HG02571 (cell line): Measurements from ENCODE around the gene PARD3B.

Source experiments
- ATAC-seq: cut with Tn5 transposase; IDR thresholded peaks from one replicate; pipeline ENCODE4 v1.9.1; 2021; ENCODE audit warnings: mild to moderate bottlenecking, moderate library complexity; ENCODE audit not compliant: unreplicated experiment

Gene PARD3B

DNA sequence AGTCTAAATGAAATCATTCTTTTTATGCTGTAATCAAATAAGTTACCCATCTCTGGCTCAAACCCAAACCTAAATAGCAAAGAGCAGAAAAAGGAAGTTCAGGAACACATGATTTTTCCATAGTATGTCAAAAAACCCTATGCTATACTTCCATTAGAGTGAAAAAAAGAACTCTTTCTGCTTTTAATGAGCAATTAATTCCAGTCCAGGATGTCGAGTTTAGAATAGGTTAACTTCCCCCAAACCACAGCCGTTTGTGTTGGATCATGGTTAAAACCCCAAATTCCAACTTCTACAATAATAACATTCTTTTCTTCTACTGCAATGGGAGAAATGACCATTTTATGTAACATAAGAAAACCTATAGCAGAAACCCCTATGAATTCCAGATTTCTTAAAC, 965.9 kb downstream of the PARD3B start:
- no peak for ATAC-seq

DNA sequence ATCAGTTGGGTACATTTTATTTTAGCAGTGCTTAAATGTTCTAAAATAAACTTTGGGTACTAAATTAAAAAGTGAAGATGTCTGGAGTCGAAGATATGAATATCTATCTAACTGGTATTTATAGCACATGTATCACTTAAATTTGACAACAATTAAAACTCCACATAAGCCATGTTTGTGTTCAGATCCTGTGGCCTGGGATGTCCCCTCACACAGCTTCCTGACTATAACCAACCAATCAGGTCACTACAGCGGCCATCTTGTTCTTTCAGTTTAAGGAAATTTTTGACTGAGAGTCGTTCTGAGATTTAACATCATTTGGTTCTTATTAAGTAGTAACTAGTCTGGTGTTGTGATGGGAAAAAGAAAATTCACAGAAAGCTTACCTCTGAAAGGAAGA, 966.4 kb downstream of the PARD3B start:
- ATAC-seq, result no peak

DNA sequence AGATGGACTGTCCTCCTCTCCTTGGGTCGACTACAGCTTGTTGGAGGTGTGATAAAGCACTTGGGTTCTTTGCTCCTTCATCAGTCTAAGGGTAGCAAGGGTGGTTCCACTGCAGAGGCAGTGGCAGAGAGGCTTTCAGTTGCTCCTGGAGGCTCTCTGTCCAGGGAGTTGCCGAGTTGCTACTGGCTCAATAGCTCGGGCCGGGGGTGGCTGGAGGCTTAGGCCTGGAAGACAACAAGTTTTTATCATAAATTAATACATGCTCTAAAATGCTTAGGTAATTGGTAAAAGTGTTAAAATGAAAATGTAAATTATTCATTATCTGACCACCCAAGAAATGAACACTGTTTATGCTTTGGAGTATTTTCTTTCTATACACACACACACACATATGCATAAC, 975.0 kb downstream of the PARD3B start:
- ATAC-seq, result no peak

DNA sequence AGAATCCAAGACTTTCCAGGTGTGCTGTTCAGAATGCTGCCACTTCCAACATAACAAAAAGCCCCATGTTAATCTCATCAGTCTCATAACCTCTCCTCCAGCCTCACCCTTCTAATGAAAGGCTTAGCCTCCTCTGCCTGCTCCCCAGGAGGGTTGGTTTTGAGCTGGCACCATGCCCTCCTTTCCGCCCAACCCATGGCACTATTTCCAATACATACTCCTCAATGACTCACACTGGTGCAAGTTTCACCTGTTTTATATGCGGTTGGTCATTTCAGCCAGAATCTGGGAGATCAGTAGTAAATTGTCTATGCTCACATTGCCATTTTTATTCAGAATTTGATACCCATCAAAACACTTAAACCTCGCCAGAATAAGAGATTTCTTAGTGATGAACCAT, 979.4 kb downstream of the PARD3B start:
- no peak for ATAC-seq

DNA sequence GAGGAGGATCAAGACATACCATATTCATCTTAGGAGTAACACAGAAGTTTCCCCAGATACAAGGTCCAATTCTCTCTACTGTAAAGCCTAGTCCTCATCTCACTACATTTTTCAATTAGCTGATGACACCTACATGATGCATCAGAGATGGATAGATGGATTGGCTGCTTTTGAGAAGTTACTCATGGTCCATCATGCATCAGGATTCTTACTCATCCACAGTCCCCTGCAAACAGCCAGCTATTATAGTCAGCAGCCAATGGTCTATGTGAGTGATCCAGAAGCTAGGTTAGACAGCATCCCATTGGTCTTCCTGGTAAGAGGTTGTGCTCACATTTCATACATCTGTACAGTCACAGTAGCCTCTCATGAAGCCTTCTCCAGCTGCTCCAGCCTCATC, 982.5 kb downstream of the PARD3B start:
- no peak for ATAC-seq

DNA sequence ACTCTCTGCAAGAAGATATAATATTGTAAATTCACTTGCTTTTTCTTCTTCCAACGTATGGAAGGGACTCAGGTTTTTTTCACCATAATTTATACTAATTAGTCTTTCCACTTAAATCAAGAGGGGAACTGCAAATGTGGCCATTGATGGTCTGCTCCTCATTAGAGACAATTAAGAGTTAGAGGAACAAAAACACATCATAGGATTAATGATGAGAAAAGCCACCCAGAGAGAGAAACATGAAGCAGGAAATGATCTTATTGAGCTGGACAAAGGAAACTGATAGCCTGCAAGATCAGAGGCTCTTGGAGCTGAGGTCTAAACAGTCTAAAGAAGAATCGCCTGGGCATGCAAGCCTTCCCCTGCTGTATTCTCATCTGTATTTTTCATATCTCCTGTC, 985.8 kb downstream of the PARD3B start:
- no peak for ATAC-seq

DNA sequence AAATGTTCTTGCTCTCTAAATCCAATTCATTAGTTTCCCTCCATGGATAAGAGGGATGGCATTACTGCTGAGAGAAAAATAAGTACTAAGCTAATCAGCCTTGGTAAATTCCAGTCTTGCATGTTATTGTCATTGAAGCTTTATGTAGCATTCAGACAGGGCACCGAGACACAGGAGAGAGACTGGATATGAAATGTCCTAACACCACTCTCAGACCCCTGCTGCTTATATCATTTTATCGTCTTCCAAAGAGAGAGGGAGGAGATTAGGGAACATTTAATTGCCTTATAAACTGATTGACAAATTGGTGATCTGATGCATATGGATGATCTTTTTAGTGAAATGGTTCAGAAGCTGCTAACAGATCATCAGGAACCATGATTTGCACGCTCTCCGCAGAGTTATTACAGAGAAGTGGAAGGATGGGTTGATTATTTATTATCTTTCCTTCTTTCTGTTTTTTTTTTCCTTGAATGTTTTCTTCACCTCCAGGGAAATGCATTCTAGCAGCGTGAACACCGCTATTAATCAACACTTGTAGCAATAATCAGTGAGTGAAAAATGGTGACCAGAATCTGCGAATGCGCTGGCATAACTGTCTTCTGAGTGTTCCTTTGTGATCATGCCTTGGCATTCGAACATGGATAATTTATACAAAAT, 986.3 kb downstream of the PARD3B start:
- ATAC-seq, result no peak

DNA sequence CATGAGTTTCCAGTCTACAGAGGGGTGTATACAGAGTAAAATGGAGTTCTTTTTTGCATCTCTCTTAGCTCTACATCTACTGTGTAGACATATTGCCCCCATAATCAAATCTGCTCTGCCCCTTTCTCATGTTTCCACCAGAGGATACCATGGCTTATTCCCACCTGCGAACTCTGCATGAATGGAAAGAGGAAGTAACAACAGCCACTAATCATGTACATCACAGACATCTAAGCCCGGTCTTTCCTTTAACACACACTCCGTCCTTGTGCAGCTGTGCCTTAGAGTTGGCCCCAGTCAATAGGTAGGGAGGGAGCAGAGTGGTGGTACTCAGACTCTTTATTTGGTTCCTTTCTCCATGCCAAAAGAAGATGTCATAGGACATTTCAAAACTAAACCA, 989.7 kb downstream of the PARD3B start:
- ATAC-seq, result no peak

DNA sequence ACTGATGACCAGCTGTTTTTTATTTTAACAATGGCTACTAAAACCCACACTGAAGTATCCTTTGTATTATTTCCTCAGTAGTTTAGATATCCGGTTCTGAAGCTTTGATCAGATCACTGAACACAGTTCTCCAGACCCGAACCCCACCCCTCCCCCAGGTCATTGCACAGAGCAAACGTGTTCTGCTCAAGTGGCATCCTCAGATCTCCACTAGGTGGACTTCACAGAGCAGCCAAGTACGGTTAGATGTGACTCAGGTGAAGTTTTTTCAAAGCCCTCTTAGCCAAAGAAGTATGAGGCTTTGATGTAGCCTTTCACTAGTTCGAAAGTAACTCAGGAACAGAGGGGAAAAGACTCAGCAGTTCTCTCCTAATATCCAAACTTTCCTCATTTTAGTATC, 994.3 kb downstream of the PARD3B start:
- ATAC-seq, result no peak

DNA sequence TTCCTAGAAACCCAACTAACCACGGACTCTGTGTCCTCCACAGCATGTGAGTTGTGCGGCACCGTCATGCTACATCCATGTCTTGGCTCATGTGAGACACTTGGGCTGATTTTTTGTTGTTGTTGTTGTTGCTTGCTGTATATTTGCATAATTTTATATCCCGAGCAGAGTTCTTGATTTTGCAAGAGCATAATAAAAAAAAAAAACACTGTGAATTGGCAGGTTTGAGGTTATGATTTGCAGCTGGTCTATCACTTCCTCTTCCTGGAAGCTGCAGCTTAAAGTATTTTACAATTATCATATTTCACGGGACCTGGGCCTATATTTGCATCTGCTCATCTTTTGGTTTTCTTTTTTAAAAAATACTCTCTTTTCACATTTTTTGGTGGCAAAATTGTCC, 994.8 kb downstream of the PARD3B start:
- no peak for ATAC-seq

DNA sequence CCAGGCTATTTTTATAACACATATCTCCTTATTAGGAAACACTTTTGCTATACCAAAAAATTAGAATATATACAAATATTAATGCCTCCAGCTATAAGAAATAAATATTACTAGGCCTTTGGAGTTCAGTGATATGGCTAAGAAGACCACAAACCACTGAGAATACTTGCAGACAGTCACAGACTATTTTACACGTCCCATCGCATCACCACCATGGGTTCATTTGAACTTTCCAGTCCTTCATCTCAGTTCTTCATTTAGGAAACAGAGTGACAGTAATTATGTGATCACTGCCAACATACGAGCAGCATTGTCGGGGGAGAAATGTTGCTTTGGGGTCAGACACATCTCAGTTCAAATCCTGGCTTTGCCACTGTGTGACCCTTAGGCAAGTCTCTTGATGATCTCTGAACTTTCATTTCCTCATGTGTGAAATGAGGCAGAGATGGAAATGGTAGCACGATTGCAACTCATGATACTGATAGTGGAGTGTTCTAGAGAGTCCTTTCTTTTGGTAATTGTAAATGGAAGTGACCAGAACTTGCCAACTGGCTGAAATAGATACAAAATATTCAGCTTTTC, 998.1 kb downstream of the PARD3B start:
- no peak for ATAC-seq

DNA sequence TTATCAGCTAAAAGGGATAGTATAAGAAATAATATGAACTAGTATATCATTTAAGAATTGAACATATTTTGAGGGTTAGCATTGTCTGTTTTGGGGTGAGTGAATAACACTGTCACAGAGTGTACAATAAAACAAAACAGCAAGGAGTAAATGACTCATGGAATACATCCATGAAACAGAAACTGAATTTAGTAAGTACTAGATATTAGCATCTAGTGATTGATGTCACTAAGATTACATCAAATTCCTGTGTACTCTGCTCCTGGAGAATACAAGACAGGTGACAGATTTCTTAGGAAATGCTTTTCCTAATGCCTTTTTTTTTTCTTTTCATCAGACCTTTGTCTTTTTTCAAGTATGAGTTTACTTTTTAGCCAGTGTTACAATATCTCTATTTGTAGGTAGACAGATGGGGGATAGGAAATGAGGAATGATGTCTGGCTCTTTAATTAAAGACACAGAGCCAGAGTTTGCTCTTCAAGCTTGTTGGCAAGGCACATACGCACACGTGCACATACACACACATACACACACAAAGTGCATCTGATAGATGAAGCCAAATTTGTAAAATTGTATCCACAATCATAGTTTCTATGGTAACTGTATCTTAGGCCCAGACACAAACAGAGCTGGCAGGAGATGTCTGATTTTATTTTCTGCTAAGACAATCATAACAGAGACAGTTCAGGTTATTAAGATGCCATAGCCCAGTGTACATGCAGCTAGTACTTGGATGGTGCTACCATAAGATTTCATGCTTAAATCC, 998.8 kb downstream of the PARD3B start:
- no peak for ATAC-seq

DNA sequence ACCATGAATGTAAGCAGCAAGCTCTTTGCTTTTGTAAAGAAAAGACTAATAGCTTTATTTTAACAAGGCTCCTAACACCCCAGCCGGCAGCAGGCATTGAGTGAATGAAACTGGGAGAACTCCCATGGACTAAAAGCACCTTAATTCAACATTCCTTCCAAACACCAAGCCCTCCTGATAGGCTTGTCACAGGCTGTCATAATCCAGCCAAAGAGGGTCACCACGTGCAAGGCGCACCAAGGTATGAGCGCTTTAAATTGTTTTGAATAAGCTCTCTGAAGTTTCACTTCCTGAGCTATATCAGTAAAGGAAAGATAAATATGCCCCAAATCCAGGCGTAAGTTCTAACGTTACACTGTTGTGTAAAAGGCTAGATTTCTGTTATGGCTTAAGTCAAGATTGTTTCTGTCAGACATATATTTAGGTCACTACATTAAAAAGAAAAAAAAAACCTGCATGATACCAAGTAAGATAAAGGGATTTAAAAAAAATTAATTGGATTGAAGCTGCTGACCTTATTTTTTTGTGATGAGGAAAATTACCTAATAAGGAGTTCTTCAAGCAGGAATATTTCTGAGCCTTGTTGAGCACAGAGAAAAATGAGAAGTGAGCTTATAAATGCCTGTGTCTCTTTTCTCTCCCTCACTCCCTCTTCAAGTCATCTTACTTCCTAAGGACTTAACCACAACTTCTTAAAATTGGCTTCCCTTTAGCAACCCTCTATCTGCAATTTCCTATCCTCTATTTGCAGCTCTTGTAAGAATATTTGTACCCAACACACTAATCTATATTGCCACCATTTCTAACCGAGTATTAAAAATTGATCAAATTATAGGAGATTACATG, 1000.9 kb downstream of the PARD3B start:
- no peak for ATAC-seq

DNA sequence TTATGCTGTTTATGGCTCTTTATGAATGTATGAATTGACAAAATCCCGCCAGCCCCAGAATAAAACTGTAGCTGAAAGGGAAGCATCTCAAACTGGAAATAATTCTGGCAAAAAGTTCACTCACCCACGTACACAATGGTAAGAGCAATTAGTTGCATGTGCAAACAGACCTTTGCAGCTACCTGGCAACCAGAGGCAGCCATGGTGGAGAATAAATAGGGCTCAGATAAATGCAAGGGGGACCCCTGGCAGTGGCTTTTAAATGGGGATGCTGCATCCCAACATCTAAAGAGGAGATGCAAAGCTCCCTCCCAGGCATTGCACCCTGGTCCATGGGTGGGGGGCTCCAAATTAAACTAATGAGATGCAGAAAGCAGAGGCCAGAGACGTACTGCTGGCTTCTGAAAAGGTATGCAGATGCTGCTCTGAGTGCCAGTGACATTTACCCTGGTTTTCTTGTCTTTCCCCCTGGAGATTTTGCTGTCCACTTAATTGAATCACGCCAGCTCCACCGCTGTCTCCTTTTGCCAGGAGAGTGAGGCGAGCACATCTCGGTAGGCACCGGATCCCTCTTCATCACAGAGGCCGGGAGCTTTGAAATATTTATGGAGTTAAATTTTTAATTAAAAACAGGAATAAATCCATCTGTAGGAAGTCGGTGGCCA, 1010.4 kb downstream of the PARD3B start:
- no peak for ATAC-seq

DNA sequence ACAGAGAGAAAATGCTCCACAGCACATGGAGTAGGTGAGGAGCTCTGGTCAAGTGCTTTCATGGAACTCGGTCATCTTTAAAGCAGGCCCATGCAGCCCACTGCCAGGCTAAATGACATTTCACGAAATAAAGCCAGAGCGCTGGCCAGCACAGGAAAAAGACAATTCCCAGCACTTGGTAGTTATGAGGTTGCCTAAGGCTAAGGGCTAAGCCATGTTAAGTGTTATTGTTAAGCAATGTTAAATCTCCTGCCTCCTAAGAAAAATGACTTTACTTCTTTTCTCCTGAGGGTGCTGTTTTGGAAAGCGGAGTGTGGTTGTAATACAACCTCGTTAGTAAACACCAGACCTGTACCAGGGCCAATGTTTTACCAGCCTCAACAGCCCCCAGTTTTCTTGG, 1011.1 kb downstream of the PARD3B start:
- ATAC-seq, result no peak

DNA sequence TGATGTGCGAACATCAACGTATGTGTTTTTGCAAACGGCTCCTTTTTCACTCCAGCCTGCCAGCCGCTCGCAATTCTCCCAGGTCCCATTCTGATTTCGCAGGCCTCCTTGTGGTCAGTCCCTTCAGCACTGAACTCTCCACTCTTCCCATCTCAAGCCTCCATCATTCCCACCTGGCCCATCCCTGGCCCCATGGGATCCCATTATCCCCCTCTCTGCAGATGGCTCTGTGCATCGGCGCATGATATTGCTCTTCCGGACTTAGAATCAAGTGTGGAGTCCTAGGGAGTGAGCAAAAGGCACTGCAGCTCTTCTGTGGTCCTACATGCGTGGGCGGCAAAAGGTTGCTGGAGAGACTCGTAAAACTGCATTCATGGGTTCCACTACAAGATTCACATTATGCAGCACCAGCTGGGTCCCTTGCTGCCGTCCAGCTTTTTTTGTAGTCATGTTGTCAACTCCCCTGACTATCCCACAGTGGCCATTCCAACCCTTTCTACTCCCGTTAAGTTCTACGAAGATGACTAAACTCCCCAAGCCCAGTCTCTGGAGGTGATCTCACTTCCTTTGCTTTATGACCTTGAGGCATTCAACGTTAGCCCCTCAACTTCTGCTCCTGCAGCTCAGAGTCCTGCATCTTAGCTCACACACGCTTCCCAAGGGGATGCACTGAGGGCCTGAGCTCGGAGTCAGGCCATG, 1011.7 kb downstream of the PARD3B start:
- no peak for ATAC-seq

DNA sequence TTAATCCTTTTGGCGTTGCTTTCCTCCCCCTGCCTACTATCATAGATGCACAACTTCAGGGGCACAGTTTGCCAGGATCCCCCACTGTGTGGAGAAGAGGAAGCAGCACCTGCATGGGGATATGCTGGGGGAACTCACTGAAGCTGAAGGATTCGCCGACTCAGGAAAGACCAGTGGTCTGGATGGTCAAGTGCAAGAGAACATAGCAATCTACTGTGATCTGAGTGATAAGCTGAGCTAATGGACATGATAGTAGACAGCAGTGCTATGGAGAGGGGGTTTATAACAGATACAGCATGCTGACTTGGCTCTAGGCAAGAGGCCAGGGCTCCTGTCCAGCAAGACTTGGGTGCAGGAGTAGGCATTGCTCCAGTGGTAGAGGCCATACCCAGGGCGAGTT, 1012.6 kb downstream of the PARD3B start:
- no peak for ATAC-seq

DNA sequence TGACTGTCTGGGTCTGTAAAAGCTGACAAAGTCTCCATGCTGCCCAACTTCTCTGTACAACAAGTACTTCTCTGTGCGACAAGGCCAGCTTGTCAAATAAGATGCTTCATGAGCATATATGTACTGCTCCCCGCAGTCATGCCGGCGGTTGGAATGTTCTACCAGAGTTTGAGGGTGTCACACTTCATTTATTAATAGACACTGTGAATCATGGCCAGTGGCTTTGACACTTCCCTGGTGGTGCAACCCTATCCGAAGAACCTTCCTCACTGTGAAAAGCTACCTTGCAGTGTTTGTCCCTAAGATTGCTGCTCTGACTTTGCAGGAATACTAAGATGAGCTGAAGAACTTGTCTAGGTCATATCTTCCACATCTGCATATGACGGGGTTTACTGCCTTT, 1016.2 kb downstream of the PARD3B start:
- no peak for ATAC-seq

DNA sequence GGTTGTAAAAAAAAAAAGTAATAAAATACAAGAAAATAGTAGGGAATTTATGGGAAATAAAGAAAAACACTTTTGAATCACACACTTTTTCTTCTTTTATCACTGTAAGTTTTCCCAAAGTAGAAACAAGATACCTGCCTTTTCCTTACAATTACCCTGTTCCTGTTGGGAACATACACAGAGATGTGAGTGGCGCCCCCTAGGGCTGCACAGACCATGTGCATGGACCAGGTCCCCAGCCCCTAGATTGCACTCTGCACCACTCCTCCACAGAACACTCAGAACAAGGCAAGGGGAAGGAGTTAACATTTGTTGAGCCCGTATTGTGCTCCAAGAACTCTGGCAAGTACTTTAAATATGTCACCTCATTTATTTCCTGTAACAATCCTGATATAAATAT, 1018.4 kb downstream of the PARD3B start:
- no peak for ATAC-seq

DNA sequence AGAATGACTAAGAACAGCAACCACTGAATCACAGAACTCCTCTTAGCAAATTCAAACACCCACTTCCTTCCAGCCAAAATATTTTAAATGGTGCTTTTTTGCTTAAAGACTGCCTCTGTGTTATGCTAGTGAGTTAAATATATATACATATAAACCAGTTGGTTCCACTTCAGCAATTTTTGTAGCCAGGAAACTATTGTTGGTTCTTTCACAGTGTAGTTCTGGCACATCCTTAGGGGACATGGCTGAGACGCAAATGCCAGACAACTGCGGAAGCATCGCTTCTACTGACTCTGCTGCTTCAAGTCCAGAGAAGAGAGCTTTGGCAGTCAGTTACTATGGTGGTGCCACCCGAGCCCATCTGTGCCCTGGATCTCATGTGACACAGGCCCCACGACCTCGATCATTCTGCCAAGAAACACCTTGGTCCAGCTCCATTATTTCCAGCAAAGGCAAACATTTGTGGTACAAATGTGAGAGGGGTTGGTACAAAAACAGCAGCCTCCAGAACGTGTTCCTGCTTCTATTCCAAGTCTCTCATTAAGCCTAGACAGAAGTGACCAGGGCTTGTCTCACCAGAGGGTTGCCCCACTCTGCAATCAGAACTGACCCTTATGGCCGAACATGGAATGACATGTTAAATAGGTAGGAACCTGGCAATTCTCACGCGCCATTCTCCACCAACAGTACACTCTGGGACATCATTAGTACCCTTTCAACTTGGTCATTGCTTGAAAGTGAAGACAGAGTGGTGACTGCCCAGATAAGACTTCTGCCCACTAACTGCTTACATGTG, 1019.3 kb downstream of the PARD3B start:
- ATAC-seq, result no peak
